IPS-20b (cell line): ENCODE data around the gene UQCR11.

Experiments
- H3K27ac ChIP-seq: one replicate; pipeline ENCODE4 v1.5.1; 2013; ENCODE audit warnings: low read length
- H3K27me3 ChIP-seq: 2 replicates; pipeline ENCODE4 v1.6.1; 2013; ENCODE audit warnings: mild to moderate bottlenecking, low read length, inconsistent platforms; ENCODE audit not compliant: insufficient read depth
- H3K36me3 ChIP-seq: 2 replicates; pipeline ENCODE4 v1.6.1; 2013; ENCODE audit warnings: low read depth, mild to moderate bottlenecking, inconsistent platforms, low read length, moderate library complexity; ENCODE audit not compliant: insufficient read depth
- H3K4me1 ChIP-seq: 2 replicates; pipeline ENCODE4 v1.6.1; 2013; ENCODE audit warnings: mild to moderate bottlenecking, control low read depth, inconsistent platforms, low read length, moderate library complexity; ENCODE audit not compliant: insufficient read depth
- H3K4me3 ChIP-seq: 2 replicates; pipeline ENCODE4 v1.5.1; 2013; ENCODE audit warnings: mild to moderate bottlenecking, low read length, inconsistent platforms
- H3K9ac ChIP-seq: 2 replicates; pipeline ENCODE4 v1.6.1; 2013; ENCODE audit warnings: low read depth, mild to moderate bottlenecking, inconsistent platforms, low read length, moderate library complexity
- H3K9me3 ChIP-seq: 2 replicates; pipeline ENCODE4 v1.6.1; 2013; ENCODE audit warnings: mild to moderate bottlenecking, low read depth, low read length, inconsistent platforms; ENCODE audit not compliant: insufficient read depth

UQCR11 gene

GRCh38 chr19:1577090-1577928 is 28.0 kb downstream of the UQCR11 start:
- Histone ChIP-seq H3K27ac (no peak overlapping the region), H3K36me3 (peaks cover 42% of the 10 kb centered on the region; the same call in 1 of the 2 replicates), H3K4me1 (no peaks in the 10 kb centered on the region), H3K4me3 (no peak overlapping the region), H3K9ac (no peak overlapping the region), H3K27me3 (no peaks in the 10 kb centered on the region), H3K9me3 (no peaks in the 10 kb centered on the region)

GRCh38 chr19:1576242-1577089 is 28.8 kb downstream of the UQCR11 start:
- no peak overlapping the region for H3K27ac ChIP-seq
- no peak overlapping the region for H3K4me3 ChIP-seq
- no peaks in the 10 kb centered on the region for H3K9me3 ChIP-seq
- H3K4me1 ChIP-seq, result no peaks in the 10 kb centered on the region
- H3K36me3 ChIP-seq, result peaks cover 35% of the 10 kb centered on the region; the same call in 1 of the 2 replicates
- no peaks in the 10 kb centered on the region for H3K27me3 ChIP-seq
- no peak overlapping the region for H3K9ac ChIP-seq

- Histone ChIP-seq H3K9ac (no peak overlapping the region), H3K27ac (no peak overlapping the region), H3K4me3 (no peak overlapping the region), H3K27me3 (peaks cover 3% of the 10 kb centered on the region; the same call in 1 of the 2 replicates), H3K9me3 (no peaks in the 10 kb centered on the region), H3K36me3 (peaks cover 26% of the 10 kb centered on the region; the same call in 1 of the 2 replicates), H3K4me1 (no peaks in the 10 kb centered on the region)
These were observed 29.7 kb downstream of the UQCR11 start for GRCh38 chr19:1575323-1576241.

- H3K4me1 ChIP-seq, result no peaks in the 10 kb centered on the region
- no peak overlapping the region for H3K9ac ChIP-seq
- no peak overlapping the region for H3K27ac ChIP-seq
- no peaks in the 10 kb centered on the region for H3K9me3 ChIP-seq
- peaks cover 13% of the 10 kb centered on the region for H3K27me3 ChIP-seq
- peaks cover 16% of the 10 kb centered on the region; the same call in 1 of the 2 replicates for H3K36me3 ChIP-seq
- no peak overlapping the region for H3K4me3 ChIP-seq
These were observed 30.7 kb downstream of the UQCR11 start for GRCh38 chr19:1574354-1575136.

GRCh38 chr19:1572795-1573194 is 32.5 kb downstream of the UQCR11 start:
- Histone ChIP-seq H3K9me3 (peaks cover 3% of the 10 kb centered on the region; the same call in 1 of the 2 replicates), H3K27me3 (peaks cover 26% of the 10 kb centered on the region), H3K27ac (no peak overlapping the region), H3K4me3 (no peak overlapping the region), H3K9ac (no peak overlapping the region), H3K4me1 (no peaks in the 10 kb centered on the region), H3K36me3 (peaks cover 9% of the 10 kb centered on the region; the same call in 1 of the 2 replicates)

- Histone ChIP-seq H3K36me3 (no peaks in the 10 kb centered on the region), H3K27ac (no peak overlapping the region), H3K9me3 (peaks cover 3% of the 10 kb centered on the region; the same call in 1 of the 2 replicates)
These were observed 33.9 kb downstream of the UQCR11 start for GRCh38 chr19:1571358-1571757.

GRCh38 chr19:1570836-1571235 is 34.4 kb downstream of the UQCR11 start:
- Histone ChIP-seq H3K36me3 (no peaks in the 10 kb centered on the region), H3K9me3 (peaks cover 3% of the 10 kb centered on the region; the same call in 1 of the 2 replicates), H3K27ac (no peak overlapping the region), H3K4me1 (no peaks in the 10 kb centered on the region), H3K4me3 (no peak overlapping the region), H3K27me3 (peaks cover 26% of the 10 kb centered on the region), H3K9ac (no peak overlapping the region)

More at GRCh38 chr19:1571358-1571757, 33.9 kb downstream of the UQCR11 start:
- Histone ChIP-seq H3K4me1 (no peaks in the 10 kb centered on the region), H3K4me3 (no peak overlapping the region), H3K9ac (no peak overlapping the region), H3K27me3 (peaks cover 26% of the 10 kb centered on the region)

- peaks cover 1% of the 10 kb centered on the region; the same call in 1 of the 2 replicates for H3K36me3 ChIP-seq
- peaks cover 3% of the 10 kb centered on the region; the same call in 1 of the 2 replicates for H3K9me3 ChIP-seq
- no peak overlapping the region for H3K9ac ChIP-seq
- H3K27me3 ChIP-seq, result peaks cover 26% of the 10 kb centered on the region
- no peaks in the 10 kb centered on the region for H3K4me1 ChIP-seq
- no peak overlapping the region for H3K4me3 ChIP-seq
- H3K27ac ChIP-seq, result no peak overlapping the region
These were observed 35.3 kb downstream of the UQCR11 start for GRCh38 chr19:1569997-1570396.

GRCh38 chr19:1568320-1569019 is 36.8 kb downstream of the UQCR11 start, which contains the start of gene MEX3D:
MEX3D (minus strand) TSS chr19:1568325; CDS start chr19:1568058, 267 bp downstream.
- peaks cover 8% of the 10 kb centered on the region; the same call in 1 of the 2 replicates for H3K36me3 ChIP-seq
- peaks cover 3% of the 10 kb centered on the region; the same call in 1 of the 2 replicates for H3K9me3 ChIP-seq
- H3K27ac ChIP-seq, result peak within 1 kb of the TSS; percentile 76
- H3K4me3 ChIP-seq, result peak within 1 kb of the TSS; percentile 77; the same call in 1 of the 2 replicates
- H3K27me3 ChIP-seq, result peaks cover 26% of the 10 kb centered on the region
- H3K9ac ChIP-seq, result peak within 1 kb of the TSS; percentile 91
- no peaks in the 10 kb centered on the region for H3K4me1 ChIP-seq

GRCh38 chr19:1567848-1568227 is 37.4 kb downstream of the UQCR11 start:
- Histone ChIP-seq H3K27ac (no peak overlapping the region), H3K9ac (no peak overlapping the region), H3K27me3 (peaks cover 26% of the 10 kb centered on the region), H3K9me3 (peaks cover 3% of the 10 kb centered on the region; the same call in 1 of the 2 replicates), H3K36me3 (peaks cover 8% of the 10 kb centered on the region; the same call in 1 of the 2 replicates), H3K4me1 (no peaks in the 10 kb centered on the region), H3K4me3 (no peak overlapping the region)
